Kidney (tissue), 14 donors: ENCODE data around the gene CUEDC2. TPM values are rescaled to one million over a fixed set of nuclear protein-coding genes. Genes with fewer than 3 reads are reported as not detected.

ENCODE experiments used
- DNase-seq, 5 donors: peaks; one replicate each; pipeline ENCODE4 v3.0.0-alpha.2; 2013 to 2020
- FAIRE-seq: peaks from 2 replicates; lab custom pipeline; 2012; peaks lifted over from hg19 to GRCh38; lab: Jason Lieb, UNC
- H3K27ac ChIP-seq, 2 donors: one replicate each; pipeline ENCODE4 v1.7.0; 2013; ENCODE audit warnings: low read depth in 2 of 2, low read length in 2 of 2, inconsistent platforms in 1 of 2
- H3K27me3 ChIP-seq: one replicate; pipeline ENCODE4 v1.7.1; 2013; ENCODE audit warnings: low read length, inconsistent platforms; ENCODE audit not compliant: control insufficient read depth, insufficient read depth
- H3K36me3 ChIP-seq, 3 donors: one replicate each; pipeline versions ENCODE4 v1.7.0 to v1.7.1; 2013; ENCODE audit warnings: low read length in 3 of 3, control low read depth in 1 of 3, inconsistent platforms in 1 of 3; ENCODE audit not compliant: insufficient read depth in 3 of 3, control insufficient read depth in 2 of 3
- H3K4me1 ChIP-seq, 3 donors: one replicate each; pipeline versions ENCODE4 v1.7.0 to v1.7.1; 2013; ENCODE audit warnings: low read length in 3 of 3, inconsistent platforms in 1 of 3, low read depth in 1 of 3; ENCODE audit not compliant: control insufficient read depth in 2 of 3, insufficient read depth in 2 of 3
- H3K4me3 ChIP-seq, 3 donors: one replicate each; pipeline versions ENCODE4 v1.7.0 to v1.8.1; 2013; ENCODE audit warnings: low read length in 3 of 3, control low read depth in 1 of 3, inconsistent platforms in 1 of 3
- H3K9ac ChIP-seq, 3 donors: one replicate each; pipeline versions ENCODE4 v1.7.0 to v1.7.1; 2013; ENCODE audit warnings: low read length in 3 of 3, control low read depth in 1 of 3, inconsistent platforms in 1 of 3
- H3K9me3 ChIP-seq, 3 donors: one replicate each; pipeline versions ENCODE4 v1.7.0 to v1.7.1; 2013; ENCODE audit warnings: low read length in 3 of 3, control low read depth in 1 of 3, inconsistent platforms in 1 of 3; ENCODE audit not compliant: control insufficient read depth in 2 of 3, insufficient read depth in 1 of 3
- CTCF ChIP-seq: IDR thresholded peaks from 3 replicates; pipeline ENCODE4 v1.5.1; 2012; ENCODE audit warnings: mild to moderate bottlenecking, moderate library complexity, borderline replicate concordance; ENCODE audit not compliant: insufficient read depth; ENCODE audit errors: extremely low read depth
- intact Hi-C: fragments of 100-400 bp; cut with DNase I; formaldehyde crosslinking; loops from one replicate; pipeline ENCODE4 v1.11.1; 2022
- polyA plus RNA-seq: library from polyadenylated mRNA; stranded (reverse); fragments of 350-450 nt; fragmentation: Illumina TruSeq; extraction: RNeasy Lipid Tissue Mini Kit (QIAGEN cat#74804); gene quantifications from one replicate; pipeline ENCODE4 v1.2.3, GENCODE V29; 2014; ENCODE audit warnings: low read depth, low replicate concordance; ENCODE audit not compliant: insufficient read depth
- total RNA-seq: library from RNA; stranded (reverse); fragmentation: NEBNext Ultra II Directional; extraction: Animal tissue kit (Norgen Biotek cat#: 25700); gene quantifications from one replicate; pipeline ENCODE4 v1.2.1, GENCODE V29; 2021
- donor health status: control.
- donor health status: control.
- donor health status: control.
- donor health status: control.
- donor health status: control.
- donor health status: DM: yes; HTN: yes; CAD: no.
- donor health status: Normal renal cell carcinoma (clear cell type).

Gene CUEDC2
- total and polyA plus RNA-seq, 2 donors from 2014 or later = 50.9 to 117 TPM

GRCh38 chr10:102426803-102427287 lies 5.5 kb downstream of the CUEDC2 start:
- intact Hi-C loops = no loop called here
- Histone ChIP-seq H3K27me3 (no peaks in the 10 kb centered on the region), H3K36me3 (peaks cover 0 to 11% (median 3%) of the 10 kb centered on the region in 3 donors), H3K9me3 (no peaks in the 10 kb centered on the region), H3K4me3 (no peak overlapping the region), H3K9ac (no peak overlapping the region), H3K27ac (no peak overlapping the region), H3K4me1 (peaks cover 0 to 22% (median 8%) of the 10 kb centered on the region in 3 donors)
- FAIRE-seq = no peak
- no peak for TF ChIP-seq CTCF
- no peak for DNase-seq

- DNase-seq (no peak), FAIRE-seq (no peak)
- Histone ChIP-seq H3K27ac (no peak overlapping the region), H3K9me3 (no peaks in the 10 kb centered on the region), H3K27me3 (no peaks in the 10 kb centered on the region), H3K36me3 (peaks cover 0 to 11% (median 3%) of the 10 kb centered on the region in 3 donors), H3K4me1 (peaks cover 0 to 16% (median 5%) of the 10 kb centered on the region in 3 donors), H3K9ac (no peak overlapping the region), H3K4me3 (no peak overlapping the region)
- TF ChIP-seq CTCF = no peak
- intact Hi-C loops = no loop called here
Observed at GRCh38 chr10:102425444-102425843, 6.9 kb downstream of the CUEDC2 start.

- Histone ChIP-seq H3K27me3 (no peaks in the 10 kb centered on the region), H3K9ac (no peak overlapping the region), H3K27ac (no peak overlapping the region), H3K4me3 (no peak overlapping the region), H3K36me3 (peaks cover 0 to 11% (median 3%) of the 10 kb centered on the region in 3 donors), H3K9me3 (no peaks in the 10 kb centered on the region), H3K4me1 (peaks cover 0 to 20% (median 8%) of the 10 kb centered on the region in 3 donors)
- DNase-seq (peak in 1 of 5 donors; percentile 59), FAIRE-seq (no peak)
- TF ChIP-seq CTCF = no peak
- intact Hi-C loops = no loop called here
Observed at GRCh38 chr10:102424916-102425315, 7.5 kb downstream of the CUEDC2 start.

- H3K9ac ChIP-seq = no peak overlapping the region
- intact Hi-C loops = no loop called here
- H3K4me3 ChIP-seq = no peak overlapping the region
- peaks cover 0 to 26% (median 11%) of the 10 kb centered on the region in 3 donors for H3K4me1 ChIP-seq
- H3K27ac ChIP-seq = no peak overlapping the region
- H3K27me3 ChIP-seq = no peaks in the 10 kb centered on the region
- FAIRE-seq = no peak
- peak in 1 of 5 donors; percentile 54 for DNase-seq
- peaks cover 0 to 11% (median 3%) of the 10 kb centered on the region in 3 donors for H3K36me3 ChIP-seq
- no peak for TF ChIP-seq CTCF
- no peaks in the 10 kb centered on the region for H3K9me3 ChIP-seq
Observed at GRCh38 chr10:102424145-102424544, 8.2 kb downstream of the CUEDC2 start.
